Karpas-422 (cell line): ENCODE data around the gene PSMD2. TPM values are rescaled to one million over a fixed set of nuclear protein-coding genes. Genes with fewer than 3 reads are reported as not detected.

Experiments used
- DNase-seq: peaks from one replicate; pipeline ENCODE4 v3.0.0-alpha.2; 2015
- H2AFZ ChIP-seq: fragments of 200-600 bp; sonication (generic); 2 replicates; pipeline ENCODE4 v1.6.1; 2014; ENCODE audit warnings: antibody characterized with exemption, low read length, mixed read lengths
- H3K27ac ChIP-seq: fragments of 200-600 bp; sonication (generic); 2 replicates; pipeline ENCODE4 v1.5.1; 2014; ENCODE audit warnings: mild to moderate bottlenecking, low read length, moderate library complexity
- H3K27me3 ChIP-seq: fragments of 200-600 bp; sonication (generic); 2 replicates; pipeline ENCODE4 v1.6.1; 2014; ENCODE audit warnings: low read length, mixed read lengths
- H3K36me3 ChIP-seq: fragments of 200-600 bp; sonication (generic); 2 replicates; pipeline ENCODE4 v1.6.1; 2014; ENCODE audit warnings: low read length, mixed read lengths; ENCODE audit not compliant: insufficient read depth
- H3K4me1 ChIP-seq: fragments of 200-600 bp; sonication (generic); 2 replicates; pipeline ENCODE4 v1.6.1; 2014; ENCODE audit warnings: mild to moderate bottlenecking, low read length, mixed read lengths
- H3K4me2 ChIP-seq: fragments of 200-600 bp; sonication (generic); 2 replicates; pipeline ENCODE4 v1.6.1; 2014; ENCODE audit warnings: low read length, low read depth, mild to moderate bottlenecking; ENCODE audit not compliant: poor library complexity, severe bottlenecking
- H3K4me3 ChIP-seq: fragments of 200-600 bp; sonication (generic); 2 replicates; pipeline ENCODE4 v1.5.1; 2014; ENCODE audit warnings: mild to moderate bottlenecking, antibody characterized with exemption, low read length, mixed read lengths
- H3K79me2 ChIP-seq: fragments of 200-600 bp; sonication (generic); 2 replicates; pipeline ENCODE4 v1.6.1; 2014; ENCODE audit warnings: mild to moderate bottlenecking, low read length, mixed read lengths
- H3K9ac ChIP-seq: fragments of 200-600 bp; sonication (generic); 2 replicates; pipeline ENCODE4 v1.6.0; 2014; ENCODE audit warnings: low read length
- H3K9me2 ChIP-seq: fragments of 200-600 bp; sonication (generic), shearing (Covaris generic); replicated peaks from 2 replicates; pipeline ENCODE4 v1.6.0; 2014; ENCODE audit warnings: mild to moderate bottlenecking, low read length, moderate library complexity; ENCODE audit not compliant: insufficient read depth
- H3K9me3 ChIP-seq: fragments of 300-700, 200-600 bp; sonication (generic); 2 replicates; pipeline ENCODE4 v1.6.1; 2014; ENCODE audit warnings: low read length, mixed read lengths
- H4K20me1 ChIP-seq: fragments of 200-600 bp; sonication (generic); 2 replicates; pipeline ENCODE4 v1.6.1; 2014; ENCODE audit warnings: mild to moderate bottlenecking, antibody characterized with exemption, low read length, low read depth; ENCODE audit not compliant: insufficient read depth
- total RNA-seq: library from RNA; depleted of rRNA; stranded (reverse); fragments of >200 nt; shearing (Covaris generic); gene quantifications from 2 replicates; pipeline ENCODE4 v1.2.3, GENCODE V29; 2014; ENCODE audit warnings: low replicate concordance

PSMD2 gene
- total RNA-seq, 1 experiment from 2014 or later = 235 TPM

- Histone ChIP-seq H3K27ac (no peak overlapping the region), H3K9ac (no peak overlapping the region), H3K4me3 (no peak overlapping the region), H3K9me2 (no peaks in the 10 kb centered on the region), H2AFZ (no peak overlapping the region), H3K27me3 (no peaks in the 10 kb centered on the region), H3K9me3 (no peaks in the 10 kb centered on the region), H4K20me1 (peaks cover 78% of the 10 kb centered on the region), H3K4me2 (no peak overlapping the region), H3K36me3 (peaks cover 91% of the 10 kb centered on the region), H3K79me2 (peaks cover 27% of the 10 kb centered on the region), H3K4me1 (no peaks in the 10 kb centered on the region)
- no peak for DNase-seq
Observed at GRCh38 chr3:184327171-184327570, 28.1 kb downstream of the PSMD2 start.

GRCh38 chr3:184328516-184328915, 29.5 kb downstream of the PSMD2 start:
- Histone ChIP-seq H3K9me2 (no peaks in the 10 kb centered on the region), H3K4me2 (no peak overlapping the region), H3K79me2 (peaks cover 19% of the 10 kb centered on the region), H4K20me1 (peaks cover 78% of the 10 kb centered on the region), H3K9me3 (no peaks in the 10 kb centered on the region), H2AFZ (no peak overlapping the region), H3K4me3 (no peak overlapping the region), H3K9ac (no peak overlapping the region), H3K4me1 (no peaks in the 10 kb centered on the region; the same call in 1 of the 2 replicates), H3K27ac (no peak overlapping the region), H3K36me3 (peaks cover 87% of the 10 kb centered on the region), H3K27me3 (no peaks in the 10 kb centered on the region)
- DNase-seq = no peak

GRCh38 chr3:184332370-184333090, 33.5 kb downstream of the PSMD2 start:
- no peak overlapping the region for H3K4me3 ChIP-seq
- H3K36me3 ChIP-seq = peaks cover 53% of the 10 kb centered on the region
- no peak overlapping the region for H3K27ac ChIP-seq
- H3K9ac ChIP-seq = no peak overlapping the region
- H3K4me2 ChIP-seq = no peak overlapping the region
- peaks cover 60% of the 10 kb centered on the region for H4K20me1 ChIP-seq
- H2AFZ ChIP-seq = no peak overlapping the region
- DNase-seq = no peak
- H3K27me3 ChIP-seq = no peaks in the 10 kb centered on the region
- H3K9me2 ChIP-seq = no peaks in the 10 kb centered on the region
- H3K4me1 ChIP-seq = peaks cover 23% of the 10 kb centered on the region
- H3K79me2 ChIP-seq = peaks cover 14% of the 10 kb centered on the region
- no peaks in the 10 kb centered on the region for H3K9me3 ChIP-seq

- DNase-seq = no peak
- Histone ChIP-seq H3K4me2 (no peak overlapping the region), H3K79me2 (peaks cover 21% of the 10 kb centered on the region), H3K27me3 (no peaks in the 10 kb centered on the region), H3K4me3 (no peak overlapping the region), H2AFZ (no peak overlapping the region), H3K4me1 (peaks cover 25% of the 10 kb centered on the region), H3K27ac (no peak overlapping the region), H3K9ac (no peak overlapping the region), H3K36me3 (peaks cover 48% of the 10 kb centered on the region), H4K20me1 (peaks cover 54% of the 10 kb centered on the region), H3K9me3 (no peaks in the 10 kb centered on the region), H3K9me2 (no peaks in the 10 kb centered on the region)
Observed at GRCh38 chr3:184333190-184333589, 34.1 kb downstream of the PSMD2 start.

- no peak overlapping the region for H3K9ac ChIP-seq
Observed at GRCh38 chr3:184333700-184334099, 34.7 kb downstream of the PSMD2 start.

GRCh38 chr3:184334470-184335158, 35.6 kb downstream of the PSMD2 start:
- Histone ChIP-seq H3K36me3 (peaks cover 34% of the 10 kb centered on the region), H3K27me3 (no peaks in the 10 kb centered on the region), H3K9me3 (no peaks in the 10 kb centered on the region), H3K79me2 (peaks cover 27% of the 10 kb centered on the region), H3K4me2 (no peak overlapping the region), H3K27ac (peak overlapping the region; percentile 53; the same call in 1 of the 2 replicates), H2AFZ (no peak overlapping the region), H3K9me2 (no peaks in the 10 kb centered on the region), H3K9ac (no peak overlapping the region), H3K4me1 (peaks cover 25% of the 10 kb centered on the region), H3K4me3 (no peak overlapping the region), H4K20me1 (peaks cover 40% of the 10 kb centered on the region)
- peak; percentile 58 for DNase-seq

More at GRCh38 chr3:184333700-184334099, 34.7 kb downstream of the PSMD2 start:
- H2AFZ ChIP-seq = no peak overlapping the region
- no peak overlapping the region for H3K4me3 ChIP-seq
- DNase-seq = no peak
- peaks cover 26% of the 10 kb centered on the region for H3K79me2 ChIP-seq
- H3K27me3 ChIP-seq = no peaks in the 10 kb centered on the region
- peaks cover 49% of the 10 kb centered on the region for H4K20me1 ChIP-seq
- peaks cover 25% of the 10 kb centered on the region for H3K4me1 ChIP-seq
- H3K36me3 ChIP-seq = peaks cover 43% of the 10 kb centered on the region
- H3K27ac ChIP-seq = no peak overlapping the region
- H3K4me2 ChIP-seq = no peak overlapping the region
- no peaks in the 10 kb centered on the region for H3K9me3 ChIP-seq
- H3K9me2 ChIP-seq = no peaks in the 10 kb centered on the region

- H2AFZ ChIP-seq = no peak overlapping the region
- H3K4me2 ChIP-seq = peak overlapping the region; percentile 73
- peak overlapping the region; percentile 79 for H3K9ac ChIP-seq
- peak overlapping the region; percentile 77; the same call in 1 of the 2 replicates for H3K4me3 ChIP-seq
- peak overlapping the region; percentile 53 for H3K27ac ChIP-seq
- peaks cover 27% of the 10 kb centered on the region for H3K79me2 ChIP-seq
- H3K4me1 ChIP-seq = peaks cover 25% of the 10 kb centered on the region
- H3K9me2 ChIP-seq = no peaks in the 10 kb centered on the region
- no peaks in the 10 kb centered on the region for H3K27me3 ChIP-seq
- no peak for DNase-seq
- H4K20me1 ChIP-seq = peaks cover 35% of the 10 kb centered on the region
- no peaks in the 10 kb centered on the region for H3K9me3 ChIP-seq
- peaks cover 29% of the 10 kb centered on the region; the same call in 1 of the 2 replicates for H3K36me3 ChIP-seq
Observed at GRCh38 chr3:184335291-184335660, 36.2 kb downstream of the PSMD2 start.
